ENCODE measurements around the gene IRS2. TPM values are rescaled to one million over a fixed set of nuclear protein-coding genes. Genes with fewer than 3 reads are reported as not detected.

IRS2 gene
- total and polyA plus RNA-seq, 2 donors (not counting 1 experiment from before 2014, with no cell fraction given), result 2.3 TPM

GRCh38 chr13:109803825-109804224, 17.4 kb upstream of the IRS2 start:
- DNase-seq (ENCODE audit: low read depth in 2 of 2), result no peak
- Histone ChIP-seq H3K79me2 (ENCODE audit: control insufficient read depth, insufficient read depth, low read length) (no peaks in the 10 kb centered on the region), H3K4me1 (ENCODE audit: control insufficient read depth, extremely low read depth, insufficient read depth, low read length) (no peaks in the 10 kb centered on the region), H3K9me3 (ENCODE audit: control insufficient read depth, insufficient read depth, low read depth, low read length) (no peaks in the 10 kb centered on the region), H3K36me3 (ENCODE audit: control insufficient read depth, insufficient read depth, low read length) (no peaks in the 10 kb centered on the region), H3K27me3 (ENCODE audit: control insufficient read depth, insufficient read depth, low read length) (peaks cover 2% of the 10 kb centered on the region), H4K20me1 (ENCODE audit: control insufficient read depth, extremely low read depth, insufficient read depth, low read length) (no peaks in the 10 kb centered on the region), H3K27ac (ENCODE audit: insufficient read depth, low read length) (no peak overlapping the region), H2AFZ (ENCODE audit: low read length) (no peak overlapping the region), H3K4me3 (replicated peaks in 1 of 4; ENCODE audit: control extremely low read depth in 1 of 4, insufficient read depth in 1 of 4, low read depth in 3 of 4, low read length in 4 of 4) (no peak overlapping the region), H3K9ac (ENCODE audit: insufficient read depth, low read length) (no peak overlapping the region), H3K4me2 (ENCODE audit: extremely low read depth, insufficient read depth, low read length) (no peak overlapping the region)
- TF ChIP-seq EZH2 (IDR thresholded peaks at IDR 0.05; ENCODE audit: low read length, missing control alignments), result no peak
- no peak for TF ChIP-seq CTCF (conservative IDR thresholded peaks at IDR 0.05 in 1 of 2, IDR thresholded peaks at IDR 0.05 in 1 of 2; ENCODE audit: low read depth in 1 of 2, low read length in 2 of 2)

GRCh38 chr13:109802936-109803335, 16.6 kb upstream of the IRS2 start:
- Histone ChIP-seq H2AFZ (ENCODE audit: low read length) (no peak overlapping the region), H3K36me3 (ENCODE audit: control insufficient read depth, insufficient read depth, low read length) (no peaks in the 10 kb centered on the region), H3K4me1 (ENCODE audit: control insufficient read depth, extremely low read depth, insufficient read depth, low read length) (no peaks in the 10 kb centered on the region), H3K27ac (ENCODE audit: insufficient read depth, low read length) (no peak overlapping the region), H3K4me2 (ENCODE audit: extremely low read depth, insufficient read depth, low read length) (no peak overlapping the region), H3K9ac (ENCODE audit: insufficient read depth, low read length) (no peak overlapping the region), H3K79me2 (ENCODE audit: control insufficient read depth, insufficient read depth, low read length) (no peaks in the 10 kb centered on the region), H3K4me3 (replicated peaks in 1 of 4; ENCODE audit: control extremely low read depth in 1 of 4, insufficient read depth in 1 of 4, low read depth in 3 of 4, low read length in 4 of 4) (no peak overlapping the region), H4K20me1 (ENCODE audit: control insufficient read depth, extremely low read depth, insufficient read depth, low read length) (no peaks in the 10 kb centered on the region), H3K9me3 (ENCODE audit: control insufficient read depth, insufficient read depth, low read depth, low read length) (no peaks in the 10 kb centered on the region), H3K27me3 (ENCODE audit: control insufficient read depth, insufficient read depth, low read length) (peaks cover 2% of the 10 kb centered on the region)
- TF ChIP-seq EZH2 (IDR thresholded peaks at IDR 0.05; ENCODE audit: low read length, missing control alignments) (no peak), CTCF (conservative IDR thresholded peaks at IDR 0.05 in 1 of 2, IDR thresholded peaks at IDR 0.05 in 1 of 2; ENCODE audit: low read depth in 1 of 2, low read length in 2 of 2) (no peak)
- DNase-seq (ENCODE audit: low read depth in 2 of 2), result no peak

GRCh38 chr13:109795011-109795410, 8.6 kb upstream of the IRS2 start:
- Histone ChIP-seq H3K27me3 (ENCODE audit: control insufficient read depth, insufficient read depth, low read length) (peaks cover 5% of the 10 kb centered on the region), H3K4me2 (ENCODE audit: extremely low read depth, insufficient read depth, low read length) (no peak overlapping the region), H3K36me3 (ENCODE audit: control insufficient read depth, insufficient read depth, low read length) (no peaks in the 10 kb centered on the region), H4K20me1 (ENCODE audit: control insufficient read depth, extremely low read depth, insufficient read depth, low read length) (no peaks in the 10 kb centered on the region), H3K4me1 (ENCODE audit: control insufficient read depth, extremely low read depth, insufficient read depth, low read length) (no peaks in the 10 kb centered on the region), H3K27ac (ENCODE audit: insufficient read depth, low read length) (no peak overlapping the region), H3K4me3 (replicated peaks in 1 of 4; ENCODE audit: control extremely low read depth in 1 of 4, insufficient read depth in 1 of 4, low read depth in 3 of 4, low read length in 4 of 4) (no peak overlapping the region), H3K9ac (ENCODE audit: insufficient read depth, low read length) (no peak overlapping the region), H3K79me2 (ENCODE audit: control insufficient read depth, insufficient read depth, low read length) (no peaks in the 10 kb centered on the region), H3K9me3 (ENCODE audit: control insufficient read depth, insufficient read depth, low read depth, low read length) (no peaks in the 10 kb centered on the region), H2AFZ (ENCODE audit: low read length) (no peak overlapping the region)
- no peak for TF ChIP-seq EZH2 (IDR thresholded peaks at IDR 0.05; ENCODE audit: low read length, missing control alignments)
- no peak for TF ChIP-seq CTCF (conservative IDR thresholded peaks at IDR 0.05 in 1 of 2, IDR thresholded peaks at IDR 0.05 in 1 of 2; ENCODE audit: low read depth in 1 of 2, low read length in 2 of 2)
- peak in 1 of 2 donors; percentile 35 for DNase-seq (ENCODE audit: low read depth in 2 of 2)

All from fibroblast of lung (primary cell).